Dendritic cell treated with granulocyte-macrophage colony-stimulating factor and Interleukin-4, amounts not matched to agents 40 ng/mL and 50 ng/mL, for 4 days (primary cell): Measurements from ENCODE around the gene TNFSF9.

Experiments
- H3K27ac Mint-ChIP-seq: one replicate; pipeline ENCODE4 v1.8.0; 2022; ENCODE audit warnings: mild to moderate bottlenecking, mixed read lengths
- H3K27me3 Mint-ChIP-seq: one replicate; pipeline ENCODE4 v1.8.0; 2022; ENCODE audit warnings: mild to moderate bottlenecking, mixed read lengths
- H3K36me3 Mint-ChIP-seq: one replicate; pipeline ENCODE4 v1.8.0; 2022; ENCODE audit warnings: low read depth, mixed read lengths
- H3K4me1 Mint-ChIP-seq: one replicate; pipeline ENCODE4 v1.8.0; 2022; ENCODE audit warnings: low read depth, mixed read lengths
- H3K4me3 Mint-ChIP-seq: one replicate; pipeline ENCODE4 v1.8.0; 2022; ENCODE audit warnings: mild to moderate bottlenecking, moderate library complexity, mixed read lengths
- H3K9me3 Mint-ChIP-seq: one replicate; pipeline ENCODE4 v1.8.0; 2022; ENCODE audit warnings: mixed read lengths
- intact Hi-C: fragments of 100-400 bp; cut with micrococcal nuclease; formaldehyde crosslinking; loops from one replicate; pipeline ENCODE4 v1.15.0; 2022

TNFSF9 gene

DNA sequence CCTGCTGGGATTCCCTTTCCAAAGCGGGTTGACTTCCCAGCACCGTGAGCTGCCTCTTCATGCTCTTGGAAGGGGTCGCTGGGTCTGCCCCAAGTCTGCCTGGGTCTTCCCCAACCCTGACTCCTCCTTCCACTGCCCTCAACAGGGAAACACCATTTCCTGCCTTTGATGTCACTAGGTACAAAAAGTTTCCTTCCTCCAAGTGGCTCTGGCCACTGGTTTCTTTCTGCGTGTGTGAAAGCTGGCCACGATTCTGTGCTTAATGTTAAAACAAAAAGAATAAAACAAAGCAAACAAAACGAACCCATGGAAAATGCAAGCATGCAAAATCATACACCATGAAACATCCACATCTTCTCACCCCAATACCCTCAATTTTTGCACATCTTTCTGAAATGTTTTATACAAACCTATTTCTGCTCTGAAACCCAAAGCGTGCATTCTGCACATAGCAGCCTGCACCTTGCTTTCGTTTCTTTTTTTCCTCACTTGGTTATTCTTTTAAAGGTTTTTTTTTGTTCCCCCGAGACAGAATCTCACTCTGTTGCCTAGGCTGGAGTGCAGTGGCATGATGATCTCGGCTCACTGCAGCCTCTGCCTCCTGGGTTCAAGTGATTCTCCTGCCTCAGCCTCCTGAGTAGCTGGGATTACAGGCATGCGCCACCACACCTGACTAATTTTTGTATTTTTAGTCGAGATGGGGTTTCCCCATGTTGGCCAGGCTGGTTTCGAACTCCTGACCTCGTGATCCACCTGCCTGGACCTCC, 12.5 kb upstream of the TNFSF9 start:
- Mint-ChIP-seq H3K4me3 (no peak overlapping the region), H3K36me3 (peaks cover 12% of the 10 kb centered on the region), H3K27ac (no peak overlapping the region), H3K27me3 (peaks cover 38% of the 10 kb centered on the region), H3K9me3 (no peaks in the 10 kb centered on the region), H3K4me1 (peaks cover 46% of the 10 kb centered on the region)
- intact Hi-C loops, result no loop called here

DNA sequence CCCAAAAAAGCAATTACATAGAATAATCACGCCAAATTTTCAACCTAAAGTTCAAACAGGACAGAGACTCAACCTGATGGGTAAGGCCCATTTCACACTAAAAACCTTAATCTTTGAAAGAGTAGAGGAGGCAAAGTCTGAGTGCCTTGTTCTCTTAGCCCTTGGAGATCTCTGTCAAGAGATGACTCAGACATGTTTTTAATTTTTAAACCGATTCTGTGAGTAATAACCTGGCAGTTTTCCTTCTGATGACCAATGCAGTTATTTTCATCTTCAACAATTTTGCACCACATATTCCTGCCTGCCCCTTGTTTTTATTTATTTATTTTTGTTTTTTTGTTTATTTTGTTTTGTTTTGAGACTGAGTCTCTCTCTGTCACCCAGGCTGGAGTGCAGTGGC, 11.5 kb upstream of the TNFSF9 start:
- H3K27me3 Mint-ChIP-seq, result peaks cover 37% of the 10 kb centered on the region

GRCh38 chr19:6521718-6522646, 8.8 kb upstream of the TNFSF9 start:
- Mint-ChIP-seq H3K4me1 (peaks cover 27% of the 10 kb centered on the region), H3K27ac (peak overlapping the region; percentile 41), H3K9me3 (no peaks in the 10 kb centered on the region), H3K27me3 (peaks cover 33% of the 10 kb centered on the region), H3K36me3 (peaks cover under 1% of the 10 kb centered on the region), H3K4me3 (no peak overlapping the region)
- intact Hi-C loops, result no loop called here

More for the DNA sequence above, 11.5 kb upstream of the TNFSF9 start:
- Mint-ChIP-seq H3K9me3 (no peaks in the 10 kb centered on the region), H3K4me1 (peaks cover 46% of the 10 kb centered on the region), H3K36me3 (peaks cover 12% of the 10 kb centered on the region), H3K27ac (no peak overlapping the region), H3K4me3 (no peak overlapping the region)
- intact Hi-C loops, result no loop called here

GRCh38 chr19:6522712-6523111, 8.1 kb upstream of the TNFSF9 start:
- Mint-ChIP-seq H3K27ac (no peak overlapping the region), H3K27me3 (peaks cover 28% of the 10 kb centered on the region), H3K4me3 (no peak overlapping the region), H3K36me3 (no peaks in the 10 kb centered on the region), H3K4me1 (peaks cover 19% of the 10 kb centered on the region), H3K9me3 (no peaks in the 10 kb centered on the region)
- intact Hi-C loops, result no loop called here

DNA sequence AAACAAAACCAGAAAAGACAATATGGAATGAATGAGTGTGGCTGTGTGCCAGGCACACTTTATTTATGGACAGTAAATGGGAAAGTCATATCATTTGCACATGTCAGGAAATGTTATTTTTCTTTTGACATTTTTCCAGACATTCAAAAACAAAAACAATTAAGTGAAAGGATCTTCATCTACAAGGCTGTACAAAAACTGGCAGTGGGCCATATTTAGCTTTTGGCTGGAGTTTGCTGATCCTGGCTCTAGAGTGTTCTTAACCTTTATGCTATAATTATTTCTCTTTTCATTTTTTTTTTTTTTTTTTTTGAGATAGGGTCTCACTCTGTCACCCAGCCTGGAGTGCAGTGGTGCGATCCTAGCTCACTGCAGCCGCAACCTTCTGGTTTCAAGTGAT, 6.5 kb upstream of the TNFSF9 start:
- Mint-ChIP-seq H3K9me3 (no peaks in the 10 kb centered on the region), H3K4me3 (no peak overlapping the region), H3K27me3 (peaks cover 15% of the 10 kb centered on the region), H3K27ac (no peak overlapping the region), H3K4me1 (peaks cover 18% of the 10 kb centered on the region), H3K36me3 (no peaks in the 10 kb centered on the region)
- intact Hi-C loops, result no loop called here

GRCh38 chr19:6527893-6528543, 2.8 kb upstream of the TNFSF9 start:
- Mint-ChIP-seq H3K4me1 (peaks cover 42% of the 10 kb centered on the region), H3K36me3 (no peaks in the 10 kb centered on the region), H3K9me3 (no peaks in the 10 kb centered on the region), H3K27me3 (peaks cover 30% of the 10 kb centered on the region), H3K4me3 (no peak overlapping the region), H3K27ac (no peak overlapping the region)
- intact Hi-C loops, result no loop called here

DNA sequence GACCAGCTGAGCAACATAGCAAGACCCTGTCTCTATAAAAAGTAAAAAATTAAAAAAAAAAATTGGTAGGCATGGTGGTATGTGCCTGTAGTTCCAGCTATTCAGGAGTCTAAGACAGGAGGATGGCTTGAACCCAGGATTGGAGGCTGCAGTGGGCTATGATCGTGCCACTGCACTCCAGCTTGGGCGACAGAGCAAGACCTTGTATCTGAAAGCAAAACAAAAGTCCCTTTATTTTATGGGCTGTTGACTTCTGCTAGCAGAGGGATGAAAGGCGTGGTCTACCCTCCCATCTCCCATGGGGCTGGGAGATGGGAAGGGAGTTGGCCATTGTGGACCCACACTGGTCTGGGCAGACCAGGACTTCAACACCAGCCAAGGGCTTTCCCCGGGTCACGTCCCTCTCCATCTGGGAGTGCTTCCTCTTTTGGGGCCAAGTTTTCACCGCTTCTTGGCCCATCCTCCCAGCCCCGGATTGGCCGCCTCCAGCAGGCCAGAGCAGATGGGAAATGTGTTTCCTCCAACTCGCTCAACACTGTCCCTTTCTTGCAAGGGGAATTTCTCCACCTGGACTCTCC, 2.2 kb upstream of the TNFSF9 start:
- Mint-ChIP-seq H3K4me1 (peaks cover 43% of the 10 kb centered on the region), H3K4me3 (no peak overlapping the region), H3K27me3 (peaks cover 30% of the 10 kb centered on the region), H3K9me3 (no peaks in the 10 kb centered on the region), H3K36me3 (no peaks in the 10 kb centered on the region), H3K27ac (no peak overlapping the region)
- intact Hi-C loops, result no loop called here

DNA sequence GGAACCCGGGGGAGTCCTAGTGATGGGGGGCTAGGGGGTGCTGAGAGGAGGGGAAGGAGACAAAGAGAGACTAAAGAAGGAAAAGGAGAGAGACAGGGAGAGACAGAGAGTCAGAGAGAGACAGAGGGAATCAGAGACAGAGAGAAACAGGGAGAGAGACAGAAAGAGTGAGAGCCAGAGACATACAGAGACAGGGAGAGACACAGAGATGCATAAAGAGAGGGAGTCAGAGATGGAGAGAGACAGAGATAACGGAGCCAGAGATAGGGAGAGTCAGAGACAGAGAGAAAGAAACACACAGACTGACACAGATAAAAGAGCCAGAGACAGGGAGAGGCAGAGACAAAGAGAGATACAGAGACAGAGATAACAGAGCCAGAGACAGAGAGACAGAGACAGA, 1.5 kb upstream of the TNFSF9 start:
- Mint-ChIP-seq H3K36me3 (no peaks in the 10 kb centered on the region), H3K4me3 (peak overlapping the region; percentile 86), H3K9me3 (no peaks in the 10 kb centered on the region), H3K27me3 (peaks cover 34% of the 10 kb centered on the region), H3K4me1 (peaks cover 49% of the 10 kb centered on the region), H3K27ac (peak overlapping the region; percentile 84)
- intact Hi-C loops, result no loop called here

- H3K4me3 Mint-ChIP-seq, result peak overlapping the region; percentile 86
- H3K9me3 Mint-ChIP-seq, result no peaks in the 10 kb centered on the region
- H3K4me1 Mint-ChIP-seq, result peaks cover 49% of the 10 kb centered on the region
- intact Hi-C loops, result loop anchor here (10.0 kb wide), 1 partner anchor 55 kb away; no protein-coding TSS in a partner anchor
- no peaks in the 10 kb centered on the region for H3K36me3 Mint-ChIP-seq
- peaks cover 34% of the 10 kb centered on the region for H3K27me3 Mint-ChIP-seq
- peak overlapping the region; percentile 84 for H3K27ac Mint-ChIP-seq
These were observed 865 bp upstream of the TNFSF9 start for GRCh38 chr19:6529937-6530385.

DNA sequence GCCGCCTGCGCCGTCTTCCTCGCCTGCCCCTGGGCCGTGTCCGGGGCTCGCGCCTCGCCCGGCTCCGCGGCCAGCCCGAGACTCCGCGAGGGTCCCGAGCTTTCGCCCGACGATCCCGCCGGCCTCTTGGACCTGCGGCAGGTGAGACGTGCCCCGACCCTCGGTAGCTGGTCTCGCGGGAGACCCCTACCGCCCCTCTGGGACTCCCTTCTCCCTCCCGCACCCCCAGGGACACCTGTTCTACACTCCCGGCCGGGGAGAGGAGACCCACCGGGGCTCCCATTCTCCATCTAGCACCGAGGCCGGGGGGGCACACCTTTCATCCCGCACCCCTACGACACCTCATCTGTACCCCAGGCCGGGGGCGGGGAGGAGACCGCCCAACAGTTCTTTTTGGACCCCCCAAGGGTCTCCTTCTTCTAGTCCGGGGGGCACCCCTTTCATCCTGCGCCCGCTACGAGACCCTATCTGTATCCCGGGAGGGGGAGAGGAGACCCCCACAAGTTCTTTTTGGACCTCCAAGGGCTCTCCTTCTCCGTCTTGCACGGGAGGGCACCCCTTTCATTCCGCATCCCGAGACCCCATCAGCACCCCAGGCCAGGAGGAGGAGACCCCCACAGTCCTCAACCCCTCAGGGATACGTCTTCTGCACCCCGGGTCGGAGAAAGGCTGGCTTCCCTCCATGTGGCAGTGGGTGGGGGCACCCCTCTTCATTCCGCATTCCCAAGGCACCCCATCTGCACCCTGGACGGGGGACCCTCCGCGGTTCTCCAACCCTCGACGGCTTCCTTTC, 533 bp downstream of the TNFSF9 start:
- intact Hi-C loops, result loop anchor here (10.0 kb wide), 1 partner anchor 53 kb away; no protein-coding TSS in a partner anchor
- peaks cover 34% of the 10 kb centered on the region for H3K27me3 Mint-ChIP-seq
- H3K4me1 Mint-ChIP-seq, result peaks cover 57% of the 10 kb centered on the region
- no peaks in the 10 kb centered on the region for H3K9me3 Mint-ChIP-seq
- peak overlapping the region; percentile 84 for H3K27ac Mint-ChIP-seq
- H3K36me3 Mint-ChIP-seq, result no peaks in the 10 kb centered on the region
- H3K4me3 Mint-ChIP-seq, result peak overlapping the region; percentile 86

DNA sequence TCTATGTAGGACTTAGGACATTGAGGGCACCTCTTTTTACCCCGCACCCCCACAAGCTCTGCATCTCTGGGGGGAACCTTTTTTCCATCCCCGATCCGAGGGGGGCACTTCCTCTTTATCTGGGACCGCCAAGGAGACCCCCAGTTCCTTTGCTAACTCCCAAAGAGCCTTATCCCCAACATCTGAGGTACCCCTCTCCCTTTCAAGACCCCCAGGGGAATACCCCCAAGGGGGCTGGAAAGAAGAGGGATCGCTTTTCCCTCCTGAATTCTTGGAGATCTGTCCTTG, 1.1 kb downstream of the TNFSF9 start:
- Mint-ChIP-seq H3K9me3 (no peaks in the 10 kb centered on the region), H3K4me1 (peaks cover 63% of the 10 kb centered on the region), H3K27me3 (peaks cover 34% of the 10 kb centered on the region), H3K27ac (peak overlapping the region; percentile 84), H3K4me3 (peak overlapping the region; percentile 86), H3K36me3 (no peaks in the 10 kb centered on the region)
- intact Hi-C loops, result loop anchor here (10.0 kb wide), 1 partner anchor 53 kb away; no protein-coding TSS in a partner anchor

DNA sequence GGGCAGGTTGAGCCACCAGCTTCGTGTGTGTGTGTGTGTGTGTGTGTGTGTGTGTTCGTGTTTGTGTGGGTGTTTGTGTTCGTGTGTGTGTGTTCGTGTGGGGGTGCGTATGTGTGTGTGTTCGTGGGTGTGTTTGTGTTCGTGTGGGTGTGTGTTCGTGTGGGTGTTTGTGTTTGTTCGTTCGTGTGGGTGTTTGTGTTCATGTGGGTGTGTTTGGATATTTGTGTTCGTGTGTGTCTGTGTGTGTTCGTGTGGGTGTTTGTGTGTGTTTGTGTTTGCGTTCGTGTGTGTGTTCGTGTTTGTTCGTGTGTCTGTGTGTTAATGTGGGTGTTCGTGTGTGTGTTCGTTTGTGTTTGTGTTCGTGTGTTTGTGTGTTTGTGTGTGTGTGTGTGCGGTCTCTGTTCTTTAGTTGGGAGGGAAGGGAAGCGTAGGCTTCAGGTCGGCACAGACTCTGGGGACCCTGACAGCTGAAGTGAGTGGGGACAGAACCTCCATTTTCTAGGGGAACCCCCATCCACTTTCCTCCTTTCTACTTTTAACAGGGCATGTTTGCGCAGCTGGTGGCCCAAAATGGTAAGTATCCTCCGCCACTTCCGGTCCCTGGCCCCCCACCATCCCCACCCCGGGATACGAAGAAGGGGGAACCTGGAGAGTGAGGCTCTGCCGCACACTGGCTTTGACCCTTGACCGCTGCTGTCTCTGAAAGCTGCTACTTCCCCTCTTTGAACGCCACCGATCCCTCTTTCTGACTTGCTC, 1.6 kb downstream of the TNFSF9 start:
- H3K36me3 Mint-ChIP-seq, result no peaks in the 10 kb centered on the region
- H3K4me3 Mint-ChIP-seq, result peak overlapping the region; percentile 86
- H3K27me3 Mint-ChIP-seq, result peaks cover 34% of the 10 kb centered on the region
- intact Hi-C loops, result loop anchor here (10.0 kb wide), 1 partner anchor 52 kb away; no protein-coding TSS in a partner anchor
- H3K9me3 Mint-ChIP-seq, result no peaks in the 10 kb centered on the region
- peaks cover 66% of the 10 kb centered on the region for H3K4me1 Mint-ChIP-seq
- H3K27ac Mint-ChIP-seq, result peak overlapping the region; percentile 84
